HepG2 (cell line): ENCODE measurements around the gene DENND4B. TPM values are rescaled to one million over a fixed set of nuclear protein-coding genes. Genes with fewer than 3 reads are reported as not detected.

Experiments
- ATAC-seq: fragments of 200-7000 bp; cut with Tn5 transposase; 3 replicates; pipeline ENCODE4 v1.9.1; 2020; ENCODE audit warnings: mild to moderate bottlenecking, moderate library complexity
- BruUV-seq: library from RNA; stranded (reverse); fragments of 400-500 nt; replicated peaks from 2 replicates; lab custom pipeline; 2021; lab: Mats Ljungman, UMichigan
- CTCF ChIA-PET: fragments of 300-600 bp; formaldehyde crosslinking; extraction: SDS; loops from one replicate; lab custom pipeline; 2021; ENCODE audit warnings: low total read pairs, inconsistent platforms, low intra/inter-chr PET ratio; lab: Yijun Ruan, JAX
- POLR2A ChIA-PET: fragments of 350-600 bp; sonication (Branson Sonifier 250); formaldehyde crosslinking; loops from one replicate; lab custom pipeline; 2020; ENCODE audit warnings: antibody characterized with exemption, inconsistent platforms; lab: Yijun Ruan, JAX
- DNase-seq: peaks from one replicate; pipeline ENCODE4 v3.0.0-alpha.2; 2015; ENCODE audit warnings: low spot score
- FAIRE-seq: peaks from 3 replicates; lab custom pipeline; 2011; peaks lifted over from hg19 to GRCh38; lab: Jason Lieb, UNC
- H2AFZ ChIP-seq: one replicate; pipeline ENCODE4 v1.6.1; 2011; ENCODE audit warnings: low read length, inconsistent platforms
- H3K27ac ChIP-seq: fragments of 300-600 bp; 3 replicates; pipeline ENCODE4 v1.8.0; 2011; ENCODE audit warnings: mixed run types, mild to moderate bottlenecking, mixed read lengths, low read length, inconsistent platforms; ENCODE audit not compliant: insufficient read depth; ENCODE audit errors: extremely low read length
- H3K27me3 ChIP-seq, 2 experiments: fragments of 200-600 bp in 1 of 2; 2 replicates in 1 of 2; 3 replicates in 1 of 2; pipeline versions ENCODE4 v1.6.0 to v1.8.0; 2011; ENCODE audit warnings: low read length in 2 of 2, mild to moderate bottlenecking in 2 of 2, moderate library complexity in 2 of 2, inconsistent platforms in 1 of 2; ENCODE audit not compliant: insufficient read depth in 2 of 2, control insufficient read depth in 1 of 2
- H3K36me3 ChIP-seq, 2 experiments: fragments of 200-600 bp in 1 of 2; replicated peaks in 1 of 2; 2 replicates in 1 of 2; 3 replicates in 1 of 2; pipeline versions ENCODE4 v1.5.1 to v1.8.0; 2011; ENCODE audit warnings: low read length in 2 of 2, inconsistent platforms in 1 of 2; ENCODE audit not compliant: insufficient read depth in 2 of 2, control insufficient read depth in 1 of 2
- H3K4me1 ChIP-seq: 2 replicates; pipeline ENCODE4 v1.5.1; 2012; ENCODE audit warnings: low read length, inconsistent platforms; ENCODE audit not compliant: insufficient read depth
- H3K4me2 ChIP-seq: 2 replicates; pipeline ENCODE4 v1.6.0; 2011; ENCODE audit warnings: low read depth, low read length, inconsistent platforms
- H3K4me3 ChIP-seq, 3 experiments: fragments of 200-600 bp in 1 of 3; sonication (generic), shearing (Covaris generic) in 1 of 3; replicated peaks in 1 of 3; 2 replicates each; pipeline ENCODE4 v1.5.1; 2011 to 2016; ENCODE audit warnings: low read length in 3 of 3, inconsistent platforms in 2 of 3, low read depth in 2 of 3, mild to moderate bottlenecking in 2 of 3, control low read depth in 1 of 3, mixed read lengths in 1 of 3; ENCODE audit not compliant: insufficient read depth in 1 of 3
- H3K79me2 ChIP-seq: one replicate; pipeline ENCODE4 v1.6.1; 2011; ENCODE audit warnings: low read length, inconsistent platforms; ENCODE audit not compliant: insufficient read depth
- H3K9ac ChIP-seq: 2 replicates; pipeline ENCODE4 v1.6.0; 2011; ENCODE audit warnings: mild to moderate bottlenecking, low read depth, low read length, inconsistent platforms; ENCODE audit not compliant: insufficient read depth
- H3K9me3 ChIP-seq: 2 replicates; pipeline ENCODE4 v1.5.1; 2012; ENCODE audit warnings: mild to moderate bottlenecking, low read length
- H4K20me1 ChIP-seq: 2 replicates; pipeline ENCODE4 v1.6.0; 2011; ENCODE audit warnings: inconsistent platforms, mild to moderate bottlenecking, low read length, moderate library complexity; ENCODE audit not compliant: insufficient read depth
- NR1H2 ChIP-seq: sonication (generic); formaldehyde crosslinking; IDR thresholded peaks from 2 replicates; pipeline ENCODE4 v1.8.1; 2022; ENCODE audit warnings: low read depth, missing genetic modification reagents, borderline replicate concordance
- NR2C2 ChIP-seq: sonication (generic); formaldehyde crosslinking; IDR thresholded peaks from 2 replicates; pipeline ENCODE4 v1.4.0; 2020; ENCODE audit warnings: missing genetic modification reagents, mild to moderate bottlenecking, moderate library complexity, borderline replicate concordance
- POLR2A ChIP-seq, 2 experiments: IDR thresholded peaks; 2 replicates each; pipeline ENCODE4 v1.6.1; 2011; ENCODE audit warnings: low read depth in 2 of 2, low read length in 2 of 2, mild to moderate bottlenecking in 1 of 2, moderate library complexity in 1 of 2; ENCODE audit not compliant: insufficient read depth in 1 of 2
- PRMT3 ChIP-seq: sonication (generic); formaldehyde crosslinking; IDR thresholded peaks from 2 replicates; pipeline ENCODE4 v1.8.1; 2022; ENCODE audit warnings: low read depth, mild to moderate bottlenecking, moderate library complexity, missing genetic modification reagents, borderline replicate concordance
- YEATS4 ChIP-seq: sonication (generic); formaldehyde crosslinking; IDR thresholded peaks from 2 replicates; pipeline ENCODE4 v1.4.0; 2020; ENCODE audit warnings: missing genetic modification reagents, borderline replicate concordance
- ZNF292 ChIP-seq: sonication (generic); formaldehyde crosslinking; IDR thresholded peaks from 2 replicates; pipeline ENCODE4 v1.8.1; 2022; ENCODE audit warnings: mild to moderate bottlenecking, low read depth, missing genetic modification reagents, borderline replicate concordance
- ZNF343 ChIP-seq: sonication (generic); formaldehyde crosslinking; IDR thresholded peaks from 2 replicates; pipeline ENCODE4 v1.4.0; 2020; ENCODE audit warnings: mild to moderate bottlenecking, missing genetic modification reagents
- ZNF407 ChIP-seq: sonication (generic); formaldehyde crosslinking; IDR thresholded peaks from one replicate; pipeline ENCODE4 v1.5.1; 2020; ENCODE audit warnings: mild to moderate bottlenecking, missing genetic modification reagents; ENCODE audit errors: not compliant biosample characterization
- ZNF569 ChIP-seq: sonication (generic); formaldehyde crosslinking; IDR thresholded peaks from 2 replicates; pipeline ENCODE4 v1.5.0; 2020; ENCODE audit warnings: mild to moderate bottlenecking, missing genetic modification reagents, moderate library complexity, borderline replicate concordance
- ZNF652 ChIP-seq: IDR thresholded peaks from 2 replicates; pipeline ENCODE4 v1.6.1; 2016; ENCODE audit warnings: low read depth, borderline replicate concordance
- ZNF883 ChIP-seq: sonication (generic); formaldehyde crosslinking; IDR thresholded peaks from 2 replicates; pipeline ENCODE4 v1.5.1; 2020; ENCODE audit warnings: mild to moderate bottlenecking, missing genetic modification reagents; ENCODE audit errors: not compliant biosample characterization
- WGBS: methylation state at CpG from one replicate; pipeline ENCODE4 v1.1.6; 2017; ENCODE audit warnings: low lambda C conversion rate; 5-methylcytosine and 5-hydroxymethylcytosine counted together
- in situ Hi-C: cut with HindIII; loops from 2 replicates; pipeline ENCODE4 v1.10.0; 2017; ENCODE audit warnings: low pct_unique_long_range_greater_than_20kb; ENCODE audit not compliant: extremely low pct_ligation_motif_present
- intact Hi-C: fragments of 100-400 bp; cut with micrococcal nuclease; formaldehyde crosslinking; loops from one replicate; pipeline ENCODE4 v1.10.0; 2022; ENCODE audit not compliant: unreplicated experiment
- polyA plus RNA-seq, 8 experiments: library from polyadenylated mRNA; depleted of rRNA in 3 of 8; stranded (reverse) in 7 of 8; unstranded in 1 of 8; fragments of >200 nt; fragmentation: Illumina TruSeq in 4 of 8; extraction: Trizol in 4 of 8; gene quantifications; 2 replicates each; pipeline versions ENCODE4 v1.2.1 to v1.2.3, GENCODE V29; 2011 to 2016; ENCODE audit warnings: low read depth in 4 of 8, missing spikeins in 1 of 8, mixed read lengths in 1 of 8; ENCODE audit not compliant: insufficient read depth in 1 of 8
- total RNA-seq, 5 experiments: library from RNA; depleted of rRNA; stranded (reverse); fragments of >200 nt; fragmentation: Illumina TruSeq; extraction: Trizol; gene quantifications; 2 replicates each; pipeline ENCODE4 v1.2.3, GENCODE V29; 2016; ENCODE audit warnings: low read depth in 1 of 5

The DENND4B gene
- total and polyA plus RNA-seq, 2 of the 13 experiments (the other 11 are each of a cell fraction or from before 2014, with no cell fraction given): 15.1 to 20.3 TPM

DNA sequence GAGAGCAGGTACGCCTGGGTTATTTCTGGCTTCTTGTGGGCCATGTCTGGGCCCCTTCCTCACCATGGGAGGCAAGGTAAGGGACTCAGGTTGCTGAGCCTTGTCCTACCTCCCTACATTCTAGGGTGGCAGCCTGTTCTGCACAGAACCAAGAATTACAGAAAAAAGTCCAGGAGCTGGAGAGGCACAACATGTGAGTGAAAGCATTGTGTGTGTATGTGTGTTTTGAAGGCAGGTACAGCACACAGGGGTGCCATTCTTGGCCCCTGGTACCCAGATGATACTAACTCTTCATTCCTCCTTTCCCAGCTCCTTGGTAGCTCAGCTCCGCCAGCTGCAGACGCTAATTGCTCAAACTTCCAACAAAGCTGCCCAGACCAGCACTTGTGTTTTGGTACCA is 26.6 kb upstream of the DENND4B start:
- Histone ChIP-seq H3K9ac (no peak overlapping the region), H3K9me3 (no peaks in the 10 kb centered on the region), H4K20me1 (no peaks in the 10 kb centered on the region), H3K4me2 (no peak overlapping the region), H3K4me3 (no peak overlapping the region), H3K79me2 (peaks cover 16% of the 10 kb centered on the region), H3K36me3 (peaks cover 1 to 19% of the 10 kb centered on the region in 2 experiments; a peak in 4 of 5 replicates), H3K4me1 (peaks cover 27% of the 10 kb centered on the region), H2AFZ (no peak overlapping the region), H3K27me3 (no peaks in the 10 kb centered on the region), H3K27ac (no peak overlapping the region)
- intact Hi-C loops: no loop called here
- in situ Hi-C loops: no loop called here
- ATAC-seq: no peak
- 96% methylated on average over 3 of the region's 3 CpGs for WGBS
- TF ChIP-seq ZNF883 (CRISPR knock-in tag) (no peak), POLR2A (IDR thresholded peaks at IDR 0.05; ENCODE audit: insufficient read depth in 1 of 2, low read depth in 2 of 2, low read length in 2 of 2) (peak in 1 of 2 experiments; percentile 37; a peak in 2 of 4 replicates), ZNF343 (CRISPR knock-in tag) (no peak), PRMT3 (no peak), ZNF569 (CRISPR knock-in tag) (no peak), YEATS4 (CRISPR knock-in tag) (no peak)
- FAIRE-seq: no peak
- CTCF ChIA-PET: no interaction called here
- DNase-seq: no peak
- BruUV-seq: no TSS peak
- POLR2A ChIA-PET: no interaction called here

- CTCF ChIA-PET: no interaction called here
- BruUV-seq: no TSS peak
- in situ Hi-C loops: no loop called here
- TF ChIP-seq ZNF292 (no peak), NR2C2 (CRISPR knock-in tag) (no peak), NR1H2 (CRISPR knock-in tag) (no peak), ZNF407 (CRISPR knock-in tag) (no peak), ZNF652 (CRISPR knock-in tag) (no peak)
These were observed 23.8 kb upstream of the DENND4B start for GRCh38 chr1:153970346-153970745.

More at GRCh38 chr1:153970346-153970745, 23.8 kb upstream of the DENND4B start:
- H3K9me3 ChIP-seq: no peaks in the 10 kb centered on the region
- no peaks in the 10 kb centered on the region for H3K27me3 ChIP-seq
- no peak for FAIRE-seq
- no peak overlapping the region for H3K4me2 ChIP-seq
- H3K79me2 ChIP-seq: no peaks in the 10 kb centered on the region
- ATAC-seq: no peak
- H3K27ac ChIP-seq: no peak overlapping the region
- POLR2A ChIA-PET: interaction anchor here (10.0 kb wide), 1 partner anchor 7 kb away, joined by 209 read pairs; the partner anchor contains the start of gene JTB
- peaks cover 1 to 13% of the 10 kb centered on the region in 2 experiments; a peak in 4 of 5 replicates for H3K36me3 ChIP-seq
- no peak overlapping the region for H2AFZ ChIP-seq
- WGBS: no CpG with 5 or more reads among the region's 2 CpGs
- H3K9ac ChIP-seq: no peak overlapping the region
- DNase-seq: no peak
- no peaks in the 10 kb centered on the region for H4K20me1 ChIP-seq
- H3K4me3 ChIP-seq: no peak overlapping the region
- peaks cover 24% of the 10 kb centered on the region for H3K4me1 ChIP-seq
- intact Hi-C loops: no loop called here
